Aortic smooth muscle cell (primary cell): Measurements from ENCODE around the gene TUBB4B. TPM values are rescaled to one million over a fixed set of nuclear protein-coding genes. Genes with fewer than 3 reads are reported as not detected.

Experiments used
- total RNA-seq: library from RNA; depleted of rRNA; stranded (reverse); fragments of >200 nt; gene quantifications from 2 replicates; pipeline ENCODE4 v1.2.3, GENCODE V29; 2014

TUBB4B gene
- total RNA-seq, result 144 and 225 TPM in 2 replicates

GRCh38 chr9:137240841-137241489 is at the start of gene TUBB4B:
Gene TUBB4B, plus strand, starts transcription at chr9:137241287. Its CDS starts 74 bp downstream, at chr9:137241361.

GRCh38 chr9:137200311-137201204 is 40.5 kb upstream of the TUBB4B start, which contains the start of gene TPRN:
Gene TPRN, minus strand, starts transcription at chr9:137200741. Its CDS starts 30 bp downstream, at chr9:137200711.

GRCh38 chr9:137205126-137206069 is 35.7 kb upstream of the TUBB4B start, which contains the start of the genes NDOR1 and TMEM203:
Gene NDOR1, plus strand, starts transcription at chr9:137205700. Its CDS starts 78 bp downstream, at chr9:137205778.
Gene TMEM203, minus strand, starts transcription at chr9:137205648. Its CDS starts 234 bp downstream, at chr9:137205414.

GRCh38 chr9:137222190-137223077 is 18.7 kb upstream of the TUBB4B start, which contains the start of gene RNF208:
Gene RNF208, minus strand, starts transcription at chr9:137222240. Its CDS starts 1,028 bp downstream, at chr9:137221212.

GRCh38 chr9:137224830-137225694 is 16.0 kb upstream of the TUBB4B start, which contains the start of gene CYSRT1:
Gene CYSRT1, plus strand, starts transcription at chr9:137225174. Its CDS starts 448 bp downstream, at chr9:137225622.

GRCh38 chr9:137227054-137227852 is 13.8 kb upstream of the TUBB4B start, which contains the start of gene RNF224:
Gene RNF224, plus strand, starts transcription at chr9:137227502. Its CDS starts 834 bp downstream, at chr9:137228336.

GRCh38 chr9:137230705-137231371 is 10.2 kb upstream of the TUBB4B start, which contains the start of gene SLC34A3:
Gene SLC34A3, plus strand, starts transcription at chr9:137230901. Its CDS starts 802 bp downstream, at chr9:137231703.

GRCh38 chr9:137251194-137251461 is 10.0 kb downstream of the TUBB4B start, which contains the start of gene STPG3:
Gene STPG3, plus strand, starts transcription at chr9:137251286. Its CDS starts 1 bp downstream, at chr9:137251287.

GRCh38 chr9:137254624-137255447 is 13.7 kb downstream of the TUBB4B start, which contains the start of gene NELFB:
Gene NELFB, plus strand, starts transcription at chr9:137255327.

GRCh38 chr9:137277329-137278041 is 36.4 kb downstream of the TUBB4B start, which contains the start of gene TOR4A:
Gene TOR4A, plus strand, starts transcription at chr9:137277726. Its CDS starts 964 bp downstream, at chr9:137278690.

Other genes with a start within 250 kb of the TUBB4B start
- gene PAXX, start 248.9 kb upstream of the TUBB4B start, total RNA-seq, result 11.6 and 15.6 TPM in 2 replicates
- 4.8 and 5.2 TPM in 2 replicates for gene CLIC3, start 244.7 kb upstream of the TUBB4B start, total RNA-seq
- 33.4 and 40.3 TPM in 2 replicates for gene ABCA2, start 213.1 kb upstream of the TUBB4B start, total RNA-seq
- not detected in 2 replicates for gene FUT7, start 209.2 kb upstream of the TUBB4B start, total RNA-seq
- gene NPDC1, start 195.1 kb upstream of the TUBB4B start, total RNA-seq, result 21.4 and 28.4 TPM in 2 replicates
- gene ENTPD2, start 187.2 kb upstream of the TUBB4B start, total RNA-seq, result not detected in 2 replicates
- gene SAPCD2, start 170.7 kb upstream of the TUBB4B start, total RNA-seq, result 5.1 and 7.7 TPM in 2 replicates
- gene UAP1L1, start 163.8 kb upstream of the TUBB4B start, total RNA-seq, result 14.0 and 19.0 TPM in 2 replicates
- 84.3 and 90.3 TPM in 2 replicates for gene MAN1B1, start 154.3 kb upstream of the TUBB4B start, total RNA-seq
- gene DPP7, start 126.6 kb upstream of the TUBB4B start, total RNA-seq, result 83.8 and 87.8 TPM in 2 replicates
- gene GRIN1, start 102.1 kb upstream of the TUBB4B start, total RNA-seq, result 0.06 and 0.13 TPM in 2 replicates
- gene LRRC26, start 71.2 kb upstream of the TUBB4B start, total RNA-seq, result not detected in 2 replicates
- gene TMEM210, start 69.2 kb upstream of the TUBB4B start, total RNA-seq, result not detected in 2 replicates
- 21.9 and 23.6 TPM in 2 replicates for gene ANAPC2, start 52.7 kb upstream of the TUBB4B start, total RNA-seq
- 73.2 and 78.1 TPM in 2 replicates for gene SSNA1, start 52.6 kb upstream of the TUBB4B start, total RNA-seq
- gene TPRN, start 40.5 kb upstream of the TUBB4B start, total RNA-seq, result 5.2 and 5.8 TPM in 2 replicates
- gene TMEM203, start 35.6 kb upstream of the TUBB4B start, total RNA-seq, result 28.7 and 34.1 TPM in 2 replicates
- gene NDOR1, start 35.6 kb upstream of the TUBB4B start, total RNA-seq, result 3.1 and 3.3 TPM in 2 replicates
- gene RNF208, start 19.0 kb upstream of the TUBB4B start, total RNA-seq, result 0.40 and 0.50 TPM in 2 replicates
- 0.87 and 1.2 TPM in 2 replicates for gene CYSRT1, start 16.1 kb upstream of the TUBB4B start, total RNA-seq
- gene RNF224, start 13.8 kb upstream of the TUBB4B start, total RNA-seq, result 0.12 and 0.13 TPM in 2 replicates
- 0.06 and 0.13 TPM in 2 replicates for gene SLC34A3, start 10.4 kb upstream of the TUBB4B start, total RNA-seq
- not detected in 2 replicates for gene STPG3, start 10.0 kb downstream of the TUBB4B start, total RNA-seq
- 44.7 and 51.8 TPM in 2 replicates for gene NELFB, start 14.0 kb downstream of the TUBB4B start, total RNA-seq
- 35.2 and 35.7 TPM in 2 replicates for gene TOR4A, start 36.4 kb downstream of the TUBB4B start, total RNA-seq
- 0.25 and 0.53 TPM in 2 replicates for gene NRARP, start 61.0 kb downstream of the TUBB4B start, total RNA-seq
- 7.1 and 8.6 TPM in 2 replicates for gene EXD3, start 181.9 kb downstream of the TUBB4B start, total RNA-seq
- gene NOXA1, start 182.1 kb downstream of the TUBB4B start, total RNA-seq, result 0.53 and 0.56 TPM in 2 replicates
- gene ENTPD8, start 200.1 kb downstream of the TUBB4B start, total RNA-seq, result under 0.01 and 0.06 TPM in 2 replicates
- gene NSMF, start 218.0 kb downstream of the TUBB4B start, total RNA-seq, result 14.3 and 17.3 TPM in 2 replicates